BLaER1 (cell line): ENCODE results near the gene UPB1.

Experiments used
- H3K27ac ChIP-seq: shearing (Covaris generic); formaldehyde crosslinking; 2 replicates; pipeline ENCODE4 v1.8.1; 2022
- H3K27me3 ChIP-seq: shearing (Covaris generic); formaldehyde crosslinking; 2 replicates; pipeline ENCODE4 v1.8.1; 2022
- H3K36me3 ChIP-seq: shearing (Covaris generic); formaldehyde crosslinking; 2 replicates; pipeline ENCODE4 v1.8.1; 2022
- H3K4me1 ChIP-seq: shearing (Covaris generic); formaldehyde crosslinking; 2 replicates; pipeline ENCODE4 v1.8.1; 2022
- H3K4me2 ChIP-seq: shearing (Covaris generic); formaldehyde crosslinking; 2 replicates; pipeline ENCODE4 v1.8.1; 2022
- H3K4me3 ChIP-seq: shearing (Covaris generic); formaldehyde crosslinking; 2 replicates; pipeline ENCODE4 v1.8.1; 2022
- H3K9ac ChIP-seq: shearing (Covaris generic); formaldehyde crosslinking; 2 replicates; pipeline ENCODE4 v1.8.1; 2022
- H3K9me3 ChIP-seq: shearing (Covaris generic); formaldehyde crosslinking; 2 replicates; pipeline ENCODE4 v1.8.1; 2022
- H4K20me1 ChIP-seq: shearing (Covaris generic); formaldehyde crosslinking; 2 replicates; pipeline ENCODE4 v1.8.1; 2022
- Cebpa-rat ChIP-seq: shearing (Covaris generic); IDR thresholded peaks from 2 replicates; pipeline ENCODE4 v1.8.1; 2022

The UPB1 gene

DNA sequence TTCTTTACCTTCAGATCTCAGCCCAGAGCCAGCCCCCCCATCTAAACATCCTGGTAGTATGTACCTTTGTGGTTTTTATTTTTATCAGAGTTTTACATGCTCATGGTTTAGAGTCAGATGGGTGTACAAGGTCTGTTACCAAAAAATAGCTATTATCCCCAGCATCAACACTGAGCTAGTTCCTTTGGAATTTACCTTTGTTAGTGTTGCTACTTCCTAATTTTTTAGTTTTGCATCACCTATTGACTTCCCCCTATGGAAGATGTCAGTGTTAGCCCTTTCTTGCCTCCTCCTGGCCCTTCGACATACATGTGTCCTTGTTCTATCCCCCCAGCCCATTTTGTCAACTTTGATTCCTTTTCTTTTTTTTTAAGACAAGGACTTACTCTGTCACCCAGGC, 7.4 kb downstream of the UPB1 start:
- H3K36me3 ChIP-seq: no peaks in the 10 kb centered on the region
- no peak for TF ChIP-seq Cebpa-rat
- no peaks in the 10 kb centered on the region for H4K20me1 ChIP-seq
- H3K27me3 ChIP-seq: no peaks in the 10 kb centered on the region
- no peaks in the 10 kb centered on the region for H3K9me3 ChIP-seq
- H3K9ac ChIP-seq: no peak overlapping the region
- H3K4me2 ChIP-seq: peak overlapping the region; percentile 25
- H3K4me3 ChIP-seq: no peak overlapping the region
- peaks cover 74% of the 10 kb centered on the region for H3K4me1 ChIP-seq
- H3K27ac ChIP-seq: no peak overlapping the region

DNA sequence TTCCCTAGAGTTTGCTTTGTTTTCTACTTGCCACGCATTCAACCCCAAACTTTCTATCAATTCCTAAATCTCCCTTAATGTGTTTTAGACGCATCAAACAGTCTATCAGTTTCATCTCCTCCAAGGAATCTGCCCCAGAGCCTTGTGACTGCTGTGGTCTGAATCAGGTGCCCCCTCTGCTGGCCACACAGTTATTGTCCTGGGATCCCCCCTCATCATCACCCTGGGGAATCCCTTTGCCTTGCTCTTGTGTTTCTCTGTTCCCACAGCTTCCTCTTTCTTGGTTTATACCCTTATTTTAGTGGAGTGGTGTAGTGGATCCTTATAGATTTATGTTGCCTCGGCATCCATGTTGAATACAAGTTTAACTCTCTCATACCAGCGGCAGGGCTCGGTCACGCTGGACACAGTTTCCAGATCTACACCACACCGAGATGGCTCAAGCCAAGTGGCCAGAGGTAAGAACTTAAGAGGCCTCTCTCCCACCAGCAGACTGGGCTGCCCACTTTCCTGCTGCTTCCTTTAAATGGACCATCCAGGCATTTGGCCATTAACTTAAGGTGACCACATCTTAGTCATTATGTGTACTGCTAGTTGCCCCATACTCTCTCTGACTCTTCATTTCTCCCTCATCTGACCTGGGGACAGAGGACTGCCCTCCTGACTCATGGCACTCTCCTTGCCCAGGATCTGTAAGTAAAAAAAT, 8.2 kb downstream of the UPB1 start:
- Histone ChIP-seq H3K4me1 (peaks cover 73% of the 10 kb centered on the region), H4K20me1 (no peaks in the 10 kb centered on the region), H3K4me2 (peak overlapping the region; percentile 76), H3K4me3 (no peak overlapping the region), H3K27me3 (no peaks in the 10 kb centered on the region), H3K36me3 (no peaks in the 10 kb centered on the region), H3K9me3 (no peaks in the 10 kb centered on the region), H3K27ac (peak overlapping the region; percentile 50; the same call in 1 of the 2 replicates), H3K9ac (no peak overlapping the region)
- no peak for TF ChIP-seq Cebpa-rat

DNA sequence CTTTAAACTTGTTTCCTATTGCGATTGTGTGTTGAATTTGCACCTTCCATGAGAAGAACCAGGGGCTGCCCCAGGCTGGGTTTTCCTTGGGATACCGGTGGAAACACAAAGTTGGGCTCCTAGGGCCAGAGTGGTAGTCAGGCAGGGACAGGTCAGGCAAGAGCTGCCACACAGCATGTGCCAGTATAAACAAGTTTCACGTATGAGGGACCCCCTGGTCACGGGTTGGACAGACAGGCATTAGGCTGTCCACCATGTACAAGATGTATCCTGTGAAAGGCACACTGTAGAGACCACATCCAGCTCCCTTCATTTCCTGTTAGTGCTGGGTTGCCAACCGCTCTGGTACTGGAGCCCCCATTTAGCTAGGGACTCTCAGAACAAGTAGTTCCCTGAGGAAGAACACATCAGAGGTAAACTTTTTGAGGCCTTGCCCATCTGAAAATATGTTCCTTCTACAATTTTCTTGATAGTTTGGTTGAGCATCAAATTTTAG, 8.8 kb downstream of the UPB1 start:
- Histone ChIP-seq H4K20me1 (no peaks in the 10 kb centered on the region), H3K4me2 (peak overlapping the region; percentile 76), H3K4me1 (peaks cover 67% of the 10 kb centered on the region), H3K9me3 (no peaks in the 10 kb centered on the region), H3K9ac (no peak overlapping the region), H3K36me3 (no peaks in the 10 kb centered on the region), H3K4me3 (no peak overlapping the region), H3K27me3 (no peaks in the 10 kb centered on the region), H3K27ac (peak overlapping the region; percentile 50; the same call in 1 of the 2 replicates)
- no peak for TF ChIP-seq Cebpa-rat

DNA sequence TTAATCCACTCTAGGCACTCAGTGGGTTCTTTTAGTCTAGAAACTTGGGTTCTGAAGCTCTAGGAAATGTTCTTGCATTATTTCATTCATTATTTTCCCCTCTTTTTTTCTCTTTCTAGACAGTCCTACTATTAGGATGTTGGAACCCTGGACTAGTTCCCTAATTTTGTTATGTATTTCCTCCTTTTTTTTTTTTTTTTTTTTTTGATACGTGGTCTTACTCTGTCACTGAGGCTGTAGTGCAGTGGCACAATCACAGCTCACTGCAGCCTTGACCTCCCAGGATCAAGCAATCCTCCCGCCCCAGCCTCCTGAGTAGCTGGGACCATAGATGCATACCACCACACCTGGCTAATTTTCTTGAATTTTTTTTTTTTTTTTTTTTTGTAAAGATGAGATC, 9.4 kb downstream of the UPB1 start:
- no peaks in the 10 kb centered on the region for H3K36me3 ChIP-seq
- H3K4me2 ChIP-seq: 0 out of 2 replicates have a peak overlapping the region, but pooled peaks have one; percentile 76
- H3K27me3 ChIP-seq: no peaks in the 10 kb centered on the region
- TF ChIP-seq Cebpa-rat: no peak
- no peak overlapping the region for H3K4me3 ChIP-seq
- H3K4me1 ChIP-seq: peaks cover 73% of the 10 kb centered on the region
- no peak overlapping the region for H3K27ac ChIP-seq
- H3K9ac ChIP-seq: no peak overlapping the region
- no peaks in the 10 kb centered on the region for H3K9me3 ChIP-seq
- H4K20me1 ChIP-seq: no peaks in the 10 kb centered on the region

DNA sequence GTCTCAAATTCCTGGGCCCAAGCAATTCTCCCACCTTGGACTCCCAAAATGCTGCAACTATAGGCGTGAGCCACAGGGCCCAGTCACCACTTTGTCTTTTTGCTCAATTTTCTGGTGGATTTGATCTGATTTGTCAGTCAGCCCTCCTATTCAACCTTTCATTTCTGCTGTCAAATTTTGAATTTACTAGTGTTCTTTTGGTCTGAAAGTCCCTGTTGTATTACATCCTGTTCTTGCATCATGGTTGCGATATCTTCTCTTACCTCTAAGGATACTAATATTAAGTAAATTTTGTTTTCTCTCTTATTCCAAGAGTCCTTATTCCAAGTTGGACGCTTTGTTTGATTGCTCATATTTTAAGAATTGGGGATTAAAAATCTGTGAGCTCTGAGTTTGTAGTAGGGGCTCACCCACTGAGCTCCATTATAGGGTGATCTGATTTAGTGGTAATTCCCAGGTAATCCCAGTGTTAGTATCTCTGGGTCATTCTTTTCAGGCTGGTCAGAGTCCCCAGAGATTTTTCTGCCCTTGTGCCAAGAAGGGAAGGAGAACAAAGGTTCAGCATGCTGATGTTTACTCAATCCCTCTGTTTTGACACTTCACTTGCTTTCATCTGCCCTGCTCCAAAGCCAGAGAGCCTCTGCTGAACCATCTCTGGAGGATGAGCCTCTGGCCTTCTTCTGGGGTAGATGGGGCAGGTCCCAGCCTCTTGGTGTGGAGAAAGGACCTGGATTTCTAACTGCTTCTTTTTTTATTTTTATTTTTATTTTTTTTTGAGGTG, 10.0 kb downstream of the UPB1 start:
- peaks cover 77% of the 10 kb centered on the region for H3K4me1 ChIP-seq
- no peaks in the 10 kb centered on the region for H3K36me3 ChIP-seq
- no peak overlapping the region for H3K4me2 ChIP-seq
- no peak for TF ChIP-seq Cebpa-rat
- no peak overlapping the region for H3K9ac ChIP-seq
- H3K4me3 ChIP-seq: no peak overlapping the region
- no peak overlapping the region for H3K27ac ChIP-seq
- no peaks in the 10 kb centered on the region for H3K9me3 ChIP-seq
- H4K20me1 ChIP-seq: no peaks in the 10 kb centered on the region
- H3K27me3 ChIP-seq: no peaks in the 10 kb centered on the region

DNA sequence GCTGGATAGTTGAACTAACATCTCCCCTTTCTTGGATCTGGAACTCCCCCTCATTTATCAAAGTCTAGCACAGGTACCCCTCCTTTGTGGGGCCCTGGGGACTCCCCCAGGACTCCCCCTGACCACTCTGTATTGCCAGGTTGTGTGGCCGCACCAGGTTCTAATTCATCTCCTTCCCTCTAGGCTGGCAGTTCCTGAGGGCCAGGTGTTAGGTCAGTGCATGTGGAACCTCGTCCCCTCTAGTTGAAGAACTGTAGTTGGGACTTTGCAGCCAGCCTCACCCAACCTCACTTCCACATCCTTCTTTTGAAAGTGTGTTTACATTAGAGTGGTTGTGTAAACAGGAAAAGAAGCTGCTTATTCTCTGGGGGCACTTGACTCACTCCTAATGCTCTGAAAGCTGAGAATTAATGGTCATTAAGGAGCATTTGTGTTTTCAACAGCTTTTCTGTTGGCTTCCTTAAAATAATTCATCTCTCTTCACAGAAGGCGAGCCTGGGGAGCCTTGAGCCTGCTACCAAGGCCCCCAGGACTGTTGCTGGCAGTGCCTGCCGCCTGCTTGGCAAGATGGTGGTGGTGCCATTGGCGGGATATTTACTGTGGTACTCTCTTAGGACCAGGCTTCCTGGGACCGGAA, 11.8 kb downstream of the UPB1 start:
- Histone ChIP-seq H3K36me3 (no peaks in the 10 kb centered on the region), H3K4me3 (no peak overlapping the region), H3K27me3 (no peaks in the 10 kb centered on the region), H3K9me3 (no peaks in the 10 kb centered on the region), H3K9ac (no peak overlapping the region), H4K20me1 (no peaks in the 10 kb centered on the region), H3K4me2 (peak overlapping the region; percentile 74), H3K27ac (peak overlapping the region; percentile 58), H3K4me1 (peaks cover 80% of the 10 kb centered on the region)
- TF ChIP-seq Cebpa-rat: no peak

DNA sequence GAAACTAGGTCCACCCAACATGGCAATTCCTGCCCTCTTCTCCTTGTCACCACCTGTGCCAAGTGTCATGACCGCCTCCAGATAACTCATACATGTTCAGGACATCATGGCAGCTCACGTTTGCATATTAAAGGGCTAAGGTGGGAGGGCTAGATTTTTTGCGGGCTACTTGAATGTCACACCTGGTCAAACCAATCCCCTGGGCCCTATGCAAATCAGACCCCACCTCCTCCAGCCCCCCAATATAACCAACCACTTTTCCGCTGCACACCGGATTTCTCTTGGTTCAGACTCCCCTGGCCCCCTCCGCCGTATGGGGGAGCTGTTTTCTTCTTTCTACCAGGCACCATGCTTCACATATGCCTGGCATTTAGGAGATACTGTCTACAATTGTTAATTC, 12.6 kb downstream of the UPB1 start:
- H3K9ac ChIP-seq: no peak overlapping the region
- H3K4me1 ChIP-seq: peaks cover 82% of the 10 kb centered on the region
- H3K9me3 ChIP-seq: no peaks in the 10 kb centered on the region
- no peaks in the 10 kb centered on the region for H3K27me3 ChIP-seq
- H4K20me1 ChIP-seq: no peaks in the 10 kb centered on the region
- no peak overlapping the region for H3K4me3 ChIP-seq
- H3K36me3 ChIP-seq: no peaks in the 10 kb centered on the region
- H3K4me2 ChIP-seq: peak overlapping the region; percentile 74
- H3K27ac ChIP-seq: peak overlapping the region; percentile 58
- no peak for TF ChIP-seq Cebpa-rat

DNA sequence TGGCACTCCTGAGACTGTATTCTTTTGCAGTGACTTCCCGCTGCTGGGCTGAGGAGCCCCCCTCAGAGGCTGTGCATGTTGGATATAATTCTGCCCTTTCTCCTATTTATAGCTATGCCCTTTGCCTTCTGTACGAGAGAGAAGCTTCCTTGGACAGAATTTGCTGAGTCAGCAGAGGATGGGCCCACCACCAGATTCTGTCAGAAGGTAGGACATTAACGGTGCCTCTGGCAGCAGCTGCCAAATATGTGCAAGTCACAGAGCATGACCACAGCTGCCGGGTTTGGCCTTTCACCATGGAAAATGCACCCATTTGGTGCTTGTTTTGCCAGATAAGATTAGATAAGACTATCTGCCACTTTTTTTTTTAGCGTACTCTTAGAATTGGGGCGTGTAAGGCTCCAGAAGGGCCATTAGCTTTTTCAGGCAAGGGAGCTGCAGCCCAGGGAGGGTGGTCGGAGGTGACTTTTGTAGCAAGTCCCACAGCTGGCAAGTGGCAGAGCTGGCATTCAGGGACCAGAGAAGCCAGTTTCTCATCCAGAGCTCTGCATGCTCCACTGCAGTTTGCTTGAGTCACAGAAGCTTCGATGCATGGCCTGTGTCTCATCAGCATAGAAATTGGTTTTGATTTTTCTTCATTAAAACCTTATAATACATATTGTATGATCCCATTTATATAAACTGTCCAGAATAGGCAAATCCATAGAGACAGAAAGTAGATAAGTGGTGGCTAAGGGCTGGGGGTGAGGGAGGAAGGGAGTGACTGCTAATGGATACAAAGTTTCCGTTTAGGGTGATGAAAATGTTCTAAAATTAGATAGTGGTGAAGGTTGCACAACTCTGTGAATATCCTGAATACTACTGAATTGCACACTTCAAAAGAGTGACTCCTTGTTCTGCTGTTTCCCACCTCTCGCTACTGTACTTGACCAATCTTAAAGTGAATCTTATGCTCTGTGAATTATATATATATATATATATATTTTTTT, 15.8 kb downstream of the UPB1 start:
- peak overlapping the region; percentile 81 for H3K27ac ChIP-seq
- no peaks in the 10 kb centered on the region for H3K36me3 ChIP-seq
- H3K4me3 ChIP-seq: no peak overlapping the region; the same call in 1 of the 2 replicates
- H3K9me3 ChIP-seq: no peaks in the 10 kb centered on the region
- peak; percentile 95; the same call in 1 of the 2 replicates for TF ChIP-seq Cebpa-rat
- no peaks in the 10 kb centered on the region for H3K27me3 ChIP-seq
- H3K9ac ChIP-seq: peak overlapping the region; percentile 58
- no peaks in the 10 kb centered on the region for H4K20me1 ChIP-seq
- H3K4me1 ChIP-seq: peaks cover 93% of the 10 kb centered on the region
- peak overlapping the region; percentile 90 for H3K4me2 ChIP-seq

DNA sequence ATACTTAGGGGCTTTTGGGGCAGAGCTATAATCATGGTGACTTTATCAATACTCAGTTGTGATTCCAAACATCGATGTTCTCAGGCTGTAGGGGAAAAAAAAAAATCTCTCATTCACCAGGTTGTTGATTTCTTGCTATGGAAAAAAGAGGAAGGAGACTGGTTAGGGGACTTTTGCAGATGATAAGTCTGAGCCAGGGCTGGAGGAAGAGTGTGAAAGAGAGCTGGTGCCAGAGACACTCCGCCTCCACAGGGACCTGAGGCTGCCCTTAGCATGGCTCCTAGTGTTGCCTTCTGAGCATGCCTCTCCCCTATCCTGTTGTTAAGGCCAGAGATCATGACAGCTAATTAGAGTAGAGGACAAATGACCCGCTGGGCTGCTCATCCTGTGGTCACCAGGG, 16.9 kb downstream of the UPB1 start:
- Histone ChIP-seq H4K20me1 (no peaks in the 10 kb centered on the region), H3K9me3 (no peaks in the 10 kb centered on the region), H3K4me1 (peaks cover 94% of the 10 kb centered on the region), H3K27me3 (no peaks in the 10 kb centered on the region), H3K4me3 (no peak overlapping the region), H3K9ac (0 out of 2 replicates have a peak overlapping the region, but pooled peaks have one; percentile 1), H3K27ac (peak overlapping the region; percentile 81), H3K36me3 (no peaks in the 10 kb centered on the region), H3K4me2 (peak overlapping the region; percentile 90)
- no peak for TF ChIP-seq Cebpa-rat
